Suprapubic skin (tissue), 3 donors: ENCODE data around the gene MRPS34.

ENCODE experiments used
- POLR2A ChIP-seq, 2 donors: fragments of 450-650 bp; IDR thresholded peaks; one replicate each; pipeline ENCODE4 v1.6.1; 2017; ENCODE audit warnings: antibody characterized with exemption in 2 of 2, mild to moderate bottlenecking in 2 of 2, moderate library complexity in 2 of 2
- TF ChIP-seq, protein P1 (sequence below), 2 donors: fragments of 200-600 bp in 1 of 2; fragments of 450-650 bp in 1 of 2; sonication (generic) in 1 of 2; IDR thresholded peaks; one replicate each; pipeline ENCODE4 v1.5.1; 2016 to 2019; ENCODE audit warnings: antibody characterized with exemption in 2 of 2, mild to moderate bottlenecking in 1 of 2, moderate library complexity in 1 of 2

DNA sequence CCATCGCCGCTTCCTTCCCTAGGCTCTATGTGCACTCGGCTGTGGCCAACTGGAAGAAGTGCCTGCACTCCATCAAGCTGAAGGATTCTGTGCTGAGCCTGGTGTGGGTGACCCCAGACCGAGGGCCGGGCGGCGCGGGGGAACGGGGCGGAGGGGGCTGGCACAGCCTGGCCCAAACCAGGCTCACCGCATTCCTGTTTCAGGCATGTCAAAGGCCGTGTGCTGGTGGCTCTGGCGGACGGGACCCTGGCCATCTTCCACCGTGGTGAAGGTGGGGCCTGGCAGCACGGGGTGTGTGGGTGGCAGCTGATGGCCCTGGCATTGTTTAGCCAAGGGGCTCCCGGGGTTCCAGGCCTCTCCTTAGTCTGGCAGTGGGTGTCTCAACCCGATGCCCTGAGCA, 6.2 kb downstream of the MRPS34 start:
- TF ChIP-seq, protein P1, sequence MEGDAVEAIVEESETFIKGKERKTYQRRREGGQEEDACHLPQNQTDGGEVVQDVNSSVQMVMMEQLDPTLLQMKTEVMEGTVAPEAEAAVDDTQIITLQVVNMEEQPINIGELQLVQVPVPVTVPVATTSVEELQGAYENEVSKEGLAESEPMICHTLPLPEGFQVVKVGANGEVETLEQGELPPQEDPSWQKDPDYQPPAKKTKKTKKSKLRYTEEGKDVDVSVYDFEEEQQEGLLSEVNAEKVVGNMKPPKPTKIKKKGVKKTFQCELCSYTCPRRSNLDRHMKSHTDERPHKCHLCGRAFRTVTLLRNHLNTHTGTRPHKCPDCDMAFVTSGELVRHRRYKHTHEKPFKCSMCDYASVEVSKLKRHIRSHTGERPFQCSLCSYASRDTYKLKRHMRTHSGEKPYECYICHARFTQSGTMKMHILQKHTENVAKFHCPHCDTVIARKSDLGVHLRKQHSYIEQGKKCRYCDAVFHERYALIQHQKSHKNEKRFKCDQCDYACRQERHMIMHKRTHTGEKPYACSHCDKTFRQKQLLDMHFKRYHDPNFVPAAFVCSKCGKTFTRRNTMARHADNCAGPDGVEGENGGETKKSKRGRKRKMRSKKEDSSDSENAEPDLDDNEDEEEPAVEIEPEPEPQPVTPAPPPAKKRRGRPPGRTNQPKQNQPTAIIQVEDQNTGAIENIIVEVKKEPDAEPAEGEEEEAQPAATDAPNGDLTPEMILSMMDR (IDR thresholded peaks at IDR 0.05), result no peak
- TF ChIP-seq POLR2A (IDR thresholded peaks at IDR 0.05), result no peak
